Renal cortex interstitium (tissue), 11 donors: ENCODE data around the gene SRPRB. TPM values are rescaled to one million over a fixed set of nuclear protein-coding genes. Genes with fewer than 3 reads are reported as not detected.

Experiments
- DNase-seq, 11 donors: peaks; one replicate each; pipeline ENCODE4 v3.0.0-alpha.2; 2013; ENCODE audit warnings: low read depth in 9 of 11, low spot score in 4 of 11; ENCODE audit errors: extremely low read depth in 1 of 11
- polyA plus RNA-seq, 3 donors: library from polyadenylated mRNA; unstranded; fragments of 120-200 nt; gene quantifications; one replicate each; pipeline ENCODE4 v1.2.1, GENCODE V29; 2013; ENCODE audit not compliant: insufficient read length in 3 of 3

Gene SRPRB
- polyA plus RNA-seq, 3 donors, result 48.8 to 56.5 (median 52.7) TPM

GRCh38 chr3:133820129-133820528, 14.5 kb downstream of the SRPRB start:
- DNase-seq, result no peak

DNA sequence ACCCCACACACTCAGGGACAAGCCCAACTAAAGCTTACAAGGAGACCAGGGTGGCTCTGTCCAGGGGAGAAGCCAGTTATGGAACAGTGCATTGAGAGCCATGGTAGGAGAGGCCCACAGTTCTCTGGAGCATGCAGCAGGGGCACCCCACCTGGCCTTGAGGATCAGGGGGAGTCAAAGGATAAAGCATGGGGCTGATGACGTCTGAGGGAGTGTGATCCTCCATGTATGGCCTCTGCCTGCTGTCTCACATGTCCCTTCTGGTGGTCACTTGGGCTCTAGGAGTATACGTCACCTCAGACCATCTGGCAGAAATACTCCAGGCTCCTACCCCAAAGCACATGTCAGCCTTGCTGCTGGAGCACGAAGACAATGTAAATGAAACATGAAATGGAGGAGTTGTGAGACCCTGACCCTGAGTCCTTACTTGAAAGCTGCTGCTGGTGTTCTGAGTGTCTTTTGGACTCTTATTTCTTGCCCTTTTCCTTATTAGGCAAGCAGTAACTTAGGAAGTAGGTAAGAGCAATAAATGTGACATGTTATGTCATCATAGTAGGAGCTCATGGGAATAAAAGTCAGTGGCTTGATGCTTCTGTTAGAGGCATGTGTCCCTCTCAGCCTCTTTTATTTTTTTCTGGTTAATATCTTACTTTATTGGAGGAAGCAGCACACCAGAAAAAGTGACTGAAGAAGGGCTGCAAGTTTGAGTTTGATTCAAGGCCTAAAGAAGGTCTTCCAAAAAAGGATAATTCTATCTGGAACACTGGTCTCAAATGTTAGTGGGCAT, 15.5 kb downstream of the SRPRB start:
- no peak for DNase-seq

DNA sequence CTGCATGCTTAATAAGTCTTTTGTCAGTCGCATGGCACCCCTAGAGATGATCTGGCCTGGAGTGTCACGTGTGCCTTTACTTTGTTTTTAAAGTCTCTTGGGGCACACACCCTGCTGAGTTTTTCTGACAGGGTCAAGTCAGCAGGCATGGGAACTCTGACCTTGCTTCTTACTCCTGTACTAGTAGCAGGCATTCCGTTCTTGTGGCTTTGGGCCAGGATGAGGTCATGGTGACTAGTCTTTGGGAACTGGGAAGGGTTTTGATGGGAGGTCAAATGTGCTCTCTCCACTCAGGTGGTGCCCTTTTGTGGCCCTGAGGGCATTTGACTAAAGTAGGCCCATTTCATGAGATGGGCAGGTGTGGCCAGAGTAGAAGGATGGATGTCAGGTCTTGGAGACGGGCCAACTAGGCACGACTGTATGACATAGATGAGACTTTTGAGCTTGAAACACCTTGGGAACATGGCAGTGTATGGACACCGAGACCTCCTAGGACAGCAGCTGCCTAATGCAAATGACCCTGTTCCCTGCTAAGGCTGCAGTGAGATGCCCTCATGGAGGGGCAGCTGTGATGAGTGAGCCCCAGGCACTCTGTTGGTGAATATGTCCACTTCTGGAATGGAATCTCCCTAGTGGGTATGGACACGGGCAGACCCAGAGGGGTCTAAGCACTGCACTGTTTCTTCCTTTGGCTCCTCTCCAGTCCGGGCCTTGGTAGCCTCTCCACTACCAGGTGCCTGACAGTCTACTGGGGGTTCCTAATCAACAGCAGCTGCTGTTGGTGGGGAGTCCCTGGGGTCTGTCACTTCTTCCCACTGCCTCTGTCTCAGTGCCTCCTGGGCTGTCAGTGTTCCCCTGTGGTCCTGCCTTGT, 16.4 kb downstream of the SRPRB start:
- DNase-seq, result no peak

- DNase-seq, result no peak
These were observed 19.4 kb downstream of the SRPRB start for GRCh38 chr3:133824961-133825485.

DNA sequence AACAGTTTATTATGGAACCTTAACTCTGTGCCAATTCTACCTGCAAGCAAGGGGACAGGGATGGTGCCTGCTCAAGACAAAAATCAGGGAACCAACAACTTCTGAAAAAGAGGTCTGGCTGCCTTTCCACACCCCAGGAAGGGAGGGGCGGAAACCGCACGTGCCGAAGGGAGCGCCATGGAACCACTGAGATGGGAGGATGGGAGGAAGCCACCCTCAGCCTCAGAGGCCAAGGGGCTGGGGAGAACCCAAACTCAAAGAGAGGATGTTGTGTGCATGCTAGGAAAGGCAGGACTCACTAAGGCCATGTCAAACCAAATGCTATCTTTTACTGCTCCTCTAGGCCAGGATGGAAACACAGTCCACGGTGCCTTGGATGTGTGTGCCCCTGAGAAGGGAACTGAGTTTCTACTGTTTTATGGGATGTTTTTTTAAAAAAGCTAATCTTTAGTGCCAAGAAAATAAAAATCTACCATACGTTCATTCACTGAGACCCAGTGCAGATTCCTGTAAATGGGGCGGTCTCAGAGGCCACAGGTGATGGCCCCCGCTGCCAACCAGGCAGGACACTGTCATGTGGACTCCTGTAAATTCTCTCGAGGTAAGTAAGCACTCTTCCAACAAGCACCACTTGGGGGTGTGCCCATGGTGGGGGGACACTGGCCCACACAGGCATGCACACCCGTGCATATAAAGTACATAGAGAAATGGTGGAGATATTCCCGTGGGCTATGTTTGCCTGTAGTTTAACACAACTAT, 20.5 kb downstream of the SRPRB start:
- no peak for DNase-seq

DNA sequence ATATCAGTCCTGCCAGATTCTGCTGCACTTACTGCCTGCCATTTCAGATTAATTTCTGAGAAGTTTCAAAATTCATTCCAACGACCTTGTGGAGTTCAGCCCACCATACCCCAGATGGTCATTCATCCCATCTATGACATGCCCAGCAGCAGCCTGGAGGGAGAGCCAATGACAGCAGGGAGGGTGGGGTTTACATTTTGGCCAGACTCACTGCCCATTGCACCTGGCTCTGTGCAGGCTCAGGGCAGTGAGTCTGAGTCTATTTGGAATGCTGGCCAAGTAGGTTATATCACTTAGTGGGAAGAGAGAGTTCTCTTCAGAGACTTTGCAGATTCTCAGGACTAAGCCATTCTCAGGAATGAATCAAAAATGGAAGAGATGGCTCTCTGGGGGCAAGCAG, 21.5 kb downstream of the SRPRB start:
- no peak for DNase-seq

DNA sequence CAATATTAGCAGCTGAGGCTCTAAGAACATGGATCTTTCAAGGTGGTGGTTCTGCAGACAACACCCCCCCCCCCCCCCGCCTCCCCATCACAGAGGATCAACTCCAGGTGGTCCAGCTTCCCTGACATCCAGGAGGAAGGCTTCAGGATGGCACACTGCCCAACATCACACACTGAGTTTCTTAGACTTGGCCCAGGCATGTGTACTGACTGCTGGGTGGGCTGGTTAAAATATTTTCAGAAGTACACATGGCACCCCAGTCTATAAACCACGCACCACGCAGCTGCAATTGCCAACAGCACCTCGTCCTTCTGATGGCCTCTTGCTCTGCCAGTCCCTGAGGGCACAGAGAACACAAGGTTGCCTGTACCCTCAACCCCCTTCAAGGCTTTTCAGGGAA, 22.1 kb downstream of the SRPRB start:
- DNase-seq, result no peak

DNA sequence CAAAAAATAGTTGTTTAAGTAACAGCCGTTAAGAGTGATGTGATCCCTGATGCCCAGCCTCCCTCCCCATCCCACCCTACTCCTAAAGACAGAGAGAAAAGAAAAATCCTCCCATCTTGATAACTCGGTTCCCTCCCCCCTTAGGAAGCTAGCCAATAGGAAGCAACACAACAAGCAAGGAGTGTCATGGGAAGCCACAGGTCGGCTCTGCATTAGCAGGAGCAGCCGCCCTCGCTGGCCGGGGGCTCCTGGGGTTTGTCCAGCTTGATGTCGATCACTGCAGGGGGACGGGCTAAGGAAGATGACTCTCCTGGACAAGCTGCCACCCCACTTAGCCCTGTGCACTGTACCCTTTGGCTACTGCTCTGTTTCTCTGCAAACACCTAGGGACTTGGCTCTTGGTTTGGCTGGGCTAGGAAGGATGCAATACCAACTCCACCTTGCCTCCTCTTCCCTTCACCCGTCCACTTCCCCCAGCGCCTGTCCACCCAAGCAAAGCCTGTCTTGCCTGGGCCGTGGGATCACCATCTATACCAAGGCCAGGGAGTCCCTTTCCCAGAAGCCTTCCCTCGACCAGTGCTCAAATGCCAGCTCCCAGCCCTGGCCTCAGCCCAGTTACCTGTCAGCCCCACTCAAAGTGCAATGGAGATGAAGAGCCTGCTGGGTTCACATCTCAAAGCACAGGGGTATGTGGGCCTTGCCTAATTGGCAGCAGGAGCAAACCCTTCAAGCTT, 23.1 kb downstream of the SRPRB start:
- DNase-seq, result no peak

- no peak for DNase-seq
These were observed 23.7 kb downstream of the SRPRB start for GRCh38 chr3:133829310-133829707.

DNA sequence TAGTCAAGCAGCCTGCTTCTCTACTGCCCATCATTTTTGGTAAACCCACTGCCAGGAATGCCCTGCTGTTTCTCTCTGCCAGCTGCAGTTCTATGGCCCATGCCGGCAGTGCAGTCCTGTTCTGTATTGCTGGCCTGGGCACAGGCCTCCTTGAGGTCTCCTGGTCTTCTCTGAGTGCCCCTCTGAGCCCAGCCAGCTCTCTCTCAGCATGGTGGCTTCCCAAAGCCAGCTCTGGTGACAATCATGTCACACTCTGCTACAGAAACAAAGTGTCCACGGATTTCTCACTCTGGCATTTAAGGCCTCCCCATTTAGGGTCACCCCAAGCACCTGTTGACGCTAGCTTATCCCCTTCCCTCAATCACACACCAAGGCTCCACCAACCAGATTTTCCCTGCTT, 24.5 kb downstream of the SRPRB start:
- no peak for DNase-seq

- DNase-seq, result no peak
These were observed 26.6 kb downstream of the SRPRB start for GRCh38 chr3:133831966-133832801.

GRCh38 chr3:133832802-133833144, 27.2 kb downstream of the SRPRB start:
- DNase-seq, result no peak

- no peak for DNase-seq
These were observed 27.7 kb downstream of the SRPRB start for GRCh38 chr3:133833267-133833666.

GRCh38 chr3:133833880-133834620, 28.4 kb downstream of the SRPRB start:
- no peak for DNase-seq

GRCh38 chr3:133834621-133835417, 29.2 kb downstream of the SRPRB start:
- no peak for DNase-seq

- DNase-seq, result no peak
These were observed 29.8 kb downstream of the SRPRB start for GRCh38 chr3:133835418-133835743.

- DNase-seq, result no peak
These were observed 30.3 kb downstream of the SRPRB start for GRCh38 chr3:133835961-133836360.
